Measurements from ENCODE around the gene PLCD3.

PLCD3 gene

GRCh38 chr17:45149669-45150664, 17.7 kb upstream of the PLCD3 start:
- peak; percentile 68 for DNase-seq

GRCh38 chr17:45149037-45149668, 16.8 kb upstream of the PLCD3 start:
- DNase-seq = peak; percentile 68

GRCh38 chr17:45148183-45149036, 16.1 kb upstream of the PLCD3 start, which contains the start of gene HEXIM1:
Gene HEXIM1, plus strand, starts transcription at chr17:45148475. Its CDS starts 716 bp downstream, at chr17:45149191.
- peak; percentile 98 for DNase-seq

GRCh38 chr17:45147581-45148182, 15.4 kb upstream of the PLCD3 start:
- peak; percentile 91 for DNase-seq

GRCh38 chr17:45146890-45147580, 14.7 kb upstream of the PLCD3 start:
- peak; percentile 91 for DNase-seq

GRCh38 chr17:45146592-45146889, 14.2 kb upstream of the PLCD3 start:
- DNase-seq = no peak

- DNase-seq = no peak
Observed at GRCh38 chr17:45146166-45146565, 13.9 kb upstream of the PLCD3 start.

GRCh38 chr17:45145035-45145389, 12.7 kb upstream of the PLCD3 start:
- no peak for DNase-seq

GRCh38 chr17:45144199-45145034, 12.1 kb upstream of the PLCD3 start:
- no peak for DNase-seq

GRCh38 chr17:45143767-45144198, 11.5 kb upstream of the PLCD3 start:
- no peak for DNase-seq

GRCh38 chr17:45143094-45143670, 10.9 kb upstream of the PLCD3 start:
- no peak for DNase-seq

GRCh38 chr17:45139533-45139920, 7.2 kb upstream of the PLCD3 start:
- DNase-seq = no peak

- DNase-seq = no peak
Observed at GRCh38 chr17:45138911-45139532, 6.7 kb upstream of the PLCD3 start.

- no peak for DNase-seq
Observed at GRCh38 chr17:45137561-45138305, 5.4 kb upstream of the PLCD3 start.

GRCh38 chr17:45136846-45137560, 4.7 kb upstream of the PLCD3 start:
- no peak for DNase-seq

- DNase-seq = no peak
Observed at GRCh38 chr17:45135978-45136791, 3.9 kb upstream of the PLCD3 start.

GRCh38 chr17:45135192-45135977, 3.1 kb upstream of the PLCD3 start, which contains the start of gene ACBD4:
Gene ACBD4, plus strand, starts transcription at chr17:45135687. Its CDS starts 458 bp downstream, at chr17:45136145.
- DNase-seq = peak; percentile 98

Measured in KG1 (cell line).